ENCODE measurements around the gene BMP5. TPM values are rescaled to one million over a fixed set of nuclear protein-coding genes. Genes with fewer than 3 reads are reported as not detected.

BMP5 gene
- total RNA-seq, 1 experiment from 2014 or later, result 0.48 TPM

- Mint-ChIP-seq H3K27ac (ENCODE audit: unreplicated experiment) (no peak overlapping the region), H3K4me3 (ENCODE audit: unreplicated experiment) (no peak overlapping the region), H3K27me3 (ENCODE audit: insufficient read depth, unreplicated experiment) (no peaks in the 10 kb centered on the region), H3K9me3 (ENCODE audit: unreplicated experiment) (peaks cover 23% of the 10 kb centered on the region), H3K4me1 (ENCODE audit: low read depth, unreplicated experiment) (no peaks in the 10 kb centered on the region), H3K36me3 (ENCODE audit: insufficient read depth, unreplicated experiment) (no peaks in the 10 kb centered on the region)
- ChIA-PET CTCF (no interaction called here), POLR2A (no interaction called here)
- no TSS peak for BruUV-seq (replicated peaks)
- no peak for TF ChIP-seq CTCF (IDR thresholded peaks at IDR 0.05; ENCODE audit: insufficient read depth in 1 of 2, low read depth in 1 of 2, low read length in 1 of 2, severe bottlenecking in 1 of 2, unreplicated experiment in 1 of 2)
- no peaks in the 10 kb centered on the region for H3K9me3 ChIP-seq
- no peaks in the 10 kb centered on the region for H3K27me3 ChIP-seq (replicated peaks; ENCODE audit: control insufficient read depth, insufficient read depth, low read length)
- no peak for DNase-seq
- intact Hi-C loops (cut with micrococcal nuclease; ENCODE audit: unreplicated experiment), result no loop called here
- H3K4me1 ChIP-seq, result no peaks in the 10 kb centered on the region
- no peaks in the 10 kb centered on the region for H3K36me3 ChIP-seq (ENCODE audit: control insufficient read depth, insufficient read depth, low read length)
- no peak overlapping the region for H3K4me3 ChIP-seq (ENCODE audit: low read depth, low read length)
Measured at GRCh38 chr6:55748880-55749279, 126.5 kb downstream of the BMP5 start.

- Mint-ChIP-seq H3K9me3 (ENCODE audit: unreplicated experiment) (peaks cover 23% of the 10 kb centered on the region), H3K27me3 (ENCODE audit: insufficient read depth, unreplicated experiment) (no peaks in the 10 kb centered on the region), H3K36me3 (ENCODE audit: insufficient read depth, unreplicated experiment) (no peaks in the 10 kb centered on the region), H3K4me1 (ENCODE audit: low read depth, unreplicated experiment) (no peaks in the 10 kb centered on the region), H3K4me3 (ENCODE audit: unreplicated experiment) (no peak overlapping the region), H3K27ac (ENCODE audit: unreplicated experiment) (no peak overlapping the region)
- no peaks in the 10 kb centered on the region for H3K27me3 ChIP-seq (replicated peaks; ENCODE audit: control insufficient read depth, insufficient read depth, low read length)
- ChIA-PET POLR2A (no interaction called here), CTCF (no interaction called here)
- BruUV-seq (replicated peaks), result no TSS peak
- intact Hi-C loops (cut with micrococcal nuclease; ENCODE audit: unreplicated experiment), result no loop called here
- H3K4me3 ChIP-seq (ENCODE audit: low read depth, low read length), result no peak overlapping the region
- no peaks in the 10 kb centered on the region for H3K9me3 ChIP-seq
- no peak for DNase-seq
- no peaks in the 10 kb centered on the region for H3K4me1 ChIP-seq
- no peak for TF ChIP-seq CTCF (IDR thresholded peaks at IDR 0.05; ENCODE audit: insufficient read depth in 1 of 2, low read depth in 1 of 2, low read length in 1 of 2, severe bottlenecking in 1 of 2, unreplicated experiment in 1 of 2)
- H3K36me3 ChIP-seq (ENCODE audit: control insufficient read depth, insufficient read depth, low read length), result no peaks in the 10 kb centered on the region
Measured at GRCh38 chr6:55746473-55746872, 128.9 kb downstream of the BMP5 start.

GRCh38 chr6:55734256-55734655 lies 141.1 kb downstream of the BMP5 start:
- intact Hi-C loops (cut with micrococcal nuclease; ENCODE audit: unreplicated experiment), result no loop called here
- POLR2A ChIA-PET, result no interaction called here
- peaks cover 8% of the 10 kb centered on the region for H3K9me3 Mint-ChIP-seq (ENCODE audit: unreplicated experiment)

More at GRCh38 chr6:55734256-55734655, 141.1 kb downstream of the BMP5 start:
- Mint-ChIP-seq H3K4me3 (ENCODE audit: unreplicated experiment) (no peak overlapping the region), H3K36me3 (ENCODE audit: insufficient read depth, unreplicated experiment) (no peaks in the 10 kb centered on the region), H3K27me3 (ENCODE audit: insufficient read depth, unreplicated experiment) (no peaks in the 10 kb centered on the region), H3K4me1 (ENCODE audit: low read depth, unreplicated experiment) (peaks cover 6% of the 10 kb centered on the region), H3K27ac (ENCODE audit: unreplicated experiment) (no peak overlapping the region)
- Histone ChIP-seq H3K27me3 (replicated peaks; ENCODE audit: control insufficient read depth, insufficient read depth, low read length) (no peaks in the 10 kb centered on the region), H3K4me3 (ENCODE audit: low read depth, low read length) (no peak overlapping the region), H3K4me1 (0 out of 2 replicates have a peak, but pooled peaks cover 4% of the 10 kb centered on the region), H3K9me3 (no peaks in the 10 kb centered on the region), H3K36me3 (ENCODE audit: control insufficient read depth, insufficient read depth, low read length) (no peaks in the 10 kb centered on the region)
- TF ChIP-seq CTCF (IDR thresholded peaks at IDR 0.05; ENCODE audit: insufficient read depth in 1 of 2, low read depth in 1 of 2, low read length in 1 of 2, severe bottlenecking in 1 of 2, unreplicated experiment in 1 of 2), result no peak
- peak in 1 of 2 experiments; percentile 12 for DNase-seq
- CTCF ChIA-PET, result no interaction called here
- no TSS peak for BruUV-seq (replicated peaks)
